GM21447 (cell line): ENCODE data around the gene FAF1.

ENCODE experiments used
- ATAC-seq: cut with Tn5 transposase; IDR thresholded peaks from one replicate; pipeline ENCODE4 v1.9.1; 2021; ENCODE audit not compliant: unreplicated experiment

Gene FAF1

GRCh38 chr1:50651476-50652263, 308.4 kb downstream of the FAF1 start:
- no peak for ATAC-seq

GRCh38 chr1:50646526-50646925, 313.5 kb downstream of the FAF1 start:
- no peak for ATAC-seq

GRCh38 chr1:50645139-50645538, 314.9 kb downstream of the FAF1 start:
- ATAC-seq, result no peak

- no peak for ATAC-seq
Observed at GRCh38 chr1:50644447-50645105, 315.5 kb downstream of the FAF1 start.

- ATAC-seq, result no peak
Observed at GRCh38 chr1:50637460-50637859, 322.6 kb downstream of the FAF1 start.

GRCh38 chr1:50634251-50634650, 325.8 kb downstream of the FAF1 start:
- ATAC-seq, result no peak

GRCh38 chr1:50633465-50633864, 326.6 kb downstream of the FAF1 start:
- ATAC-seq, result no peak

GRCh38 chr1:50631161-50631560, 328.9 kb downstream of the FAF1 start:
- ATAC-seq, result no peak

- no peak for ATAC-seq
Observed at GRCh38 chr1:50622259-50622658, 337.8 kb downstream of the FAF1 start.

- no peak for ATAC-seq
Observed at GRCh38 chr1:50620680-50621329, 339.3 kb downstream of the FAF1 start.

- ATAC-seq, result no peak
Observed at GRCh38 chr1:50615036-50615750, 344.9 kb downstream of the FAF1 start.

GRCh38 chr1:50611675-50612074, 348.4 kb downstream of the FAF1 start:
- ATAC-seq, result no peak

- no peak for ATAC-seq
Observed at GRCh38 chr1:50610563-50610962, 349.5 kb downstream of the FAF1 start.

- no peak for ATAC-seq
Observed at GRCh38 chr1:50609508-50609907, 350.6 kb downstream of the FAF1 start.

GRCh38 chr1:50605186-50605875, 354.7 kb downstream of the FAF1 start:
- no peak for ATAC-seq

- ATAC-seq, result no peak
Observed at GRCh38 chr1:50604580-50604979, 355.5 kb downstream of the FAF1 start.

- no peak for ATAC-seq
Observed at GRCh38 chr1:50603274-50604271, 356.5 kb downstream of the FAF1 start.

GRCh38 chr1:50599546-50599945, 360.5 kb downstream of the FAF1 start:
- no peak for ATAC-seq

- no peak for ATAC-seq
Observed at GRCh38 chr1:50595874-50596273, 364.2 kb downstream of the FAF1 start.

GRCh38 chr1:50593515-50593914, 366.6 kb downstream of the FAF1 start:
- no peak for ATAC-seq
